ENCODE results near the gene ATRX. TPM values are rescaled to one million over a fixed set of nuclear protein-coding genes. Genes with fewer than 3 reads are reported as not detected.
"Not testable (repeated sequence)": the region's sequence is repeated elsewhere in the genome, so short reads cannot be mapped to it uniquely, and the experiment has no call there.

Gene ATRX
- total RNA-seq, 2 donors from 2014 or later: 89.2 to 94.2 TPM

DNA sequence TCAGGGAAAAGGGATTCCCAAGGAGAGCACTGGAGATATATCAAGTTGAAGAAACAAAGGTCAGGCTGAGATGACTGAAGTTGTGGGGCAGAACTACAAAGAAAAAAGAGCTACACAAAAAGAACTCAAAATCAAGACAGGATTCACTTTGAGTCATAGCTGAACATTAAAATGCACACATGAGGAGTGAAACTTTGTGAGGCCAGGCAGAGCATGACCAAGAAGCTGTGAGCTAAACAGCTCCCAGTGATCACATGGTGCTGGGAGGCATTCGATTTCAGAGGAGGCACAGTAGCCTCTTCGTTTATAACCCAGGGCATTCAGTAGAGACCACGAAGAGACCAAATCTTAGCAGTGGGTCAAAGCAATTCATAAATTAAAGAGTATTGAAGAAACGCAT, 145.3 kb downstream of the ATRX start:
- DNase-seq (ENCODE audit: low spot score): no peak
- intact Hi-C loops (cut with DNase I): no loop called here

DNA sequence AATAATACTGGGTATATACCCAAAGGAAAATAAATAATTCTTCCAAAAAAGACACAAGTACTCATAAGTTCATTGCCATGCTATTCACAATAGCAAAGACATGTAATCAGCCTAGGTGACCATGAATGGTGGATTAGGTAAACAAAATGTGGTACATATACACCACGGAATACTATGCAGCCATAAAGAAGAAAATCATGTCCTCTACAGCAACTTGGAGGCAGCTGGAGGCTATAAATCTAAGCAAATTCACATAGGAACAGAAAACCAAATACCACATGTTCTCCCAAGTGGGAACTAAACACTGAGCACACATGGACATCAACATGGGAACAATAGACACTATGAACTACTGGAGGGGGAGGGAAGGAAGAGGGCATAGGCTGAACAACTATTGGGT, 146.2 kb downstream of the ATRX start:
- intact Hi-C loops (cut with DNase I): no loop called here
- DNase-seq (ENCODE audit: low spot score): no peak

DNA sequence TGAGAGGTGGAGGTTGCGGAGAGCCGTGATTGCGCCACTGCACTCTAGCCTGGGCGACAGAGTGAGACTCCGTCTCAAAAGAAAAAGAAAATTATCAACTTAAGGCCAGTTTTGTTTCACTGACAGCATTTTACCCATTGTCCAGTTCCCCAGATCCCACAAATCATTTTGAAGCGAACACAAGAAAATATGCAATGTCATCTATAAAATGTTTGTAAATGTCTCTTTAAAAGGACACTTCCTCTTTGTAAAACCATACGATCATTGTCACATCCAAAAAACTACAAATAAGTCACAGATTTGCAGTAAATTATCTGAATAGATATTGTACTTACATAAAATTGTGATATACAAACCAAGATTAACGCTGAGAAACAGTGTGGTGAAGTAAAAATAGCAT, 147.6 kb downstream of the ATRX start:
- no peak for DNase-seq (ENCODE audit: low spot score)
- intact Hi-C loops (cut with DNase I): no loop called here

DNA sequence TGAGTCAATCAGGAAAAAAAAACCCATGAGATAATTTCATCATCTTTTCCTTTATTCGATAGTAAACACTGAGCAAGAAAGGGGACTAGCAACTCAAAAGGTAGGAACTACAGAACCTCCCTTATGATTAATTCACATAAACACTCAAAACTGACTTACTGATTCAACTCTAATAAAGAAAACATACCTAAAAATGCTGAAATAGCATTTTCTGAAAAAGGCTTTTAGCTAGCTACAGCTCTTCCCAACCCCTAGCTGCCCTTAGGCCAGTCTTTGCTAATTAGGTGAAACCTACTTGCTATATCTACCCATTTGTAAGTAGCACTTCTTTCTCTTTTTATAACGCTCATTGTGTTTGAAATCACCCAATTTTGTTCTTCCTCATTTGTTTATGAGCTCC, 150.6 kb downstream of the ATRX start:
- intact Hi-C loops (cut with DNase I): no loop called here
- no peak for DNase-seq (ENCODE audit: low spot score)

DNA sequence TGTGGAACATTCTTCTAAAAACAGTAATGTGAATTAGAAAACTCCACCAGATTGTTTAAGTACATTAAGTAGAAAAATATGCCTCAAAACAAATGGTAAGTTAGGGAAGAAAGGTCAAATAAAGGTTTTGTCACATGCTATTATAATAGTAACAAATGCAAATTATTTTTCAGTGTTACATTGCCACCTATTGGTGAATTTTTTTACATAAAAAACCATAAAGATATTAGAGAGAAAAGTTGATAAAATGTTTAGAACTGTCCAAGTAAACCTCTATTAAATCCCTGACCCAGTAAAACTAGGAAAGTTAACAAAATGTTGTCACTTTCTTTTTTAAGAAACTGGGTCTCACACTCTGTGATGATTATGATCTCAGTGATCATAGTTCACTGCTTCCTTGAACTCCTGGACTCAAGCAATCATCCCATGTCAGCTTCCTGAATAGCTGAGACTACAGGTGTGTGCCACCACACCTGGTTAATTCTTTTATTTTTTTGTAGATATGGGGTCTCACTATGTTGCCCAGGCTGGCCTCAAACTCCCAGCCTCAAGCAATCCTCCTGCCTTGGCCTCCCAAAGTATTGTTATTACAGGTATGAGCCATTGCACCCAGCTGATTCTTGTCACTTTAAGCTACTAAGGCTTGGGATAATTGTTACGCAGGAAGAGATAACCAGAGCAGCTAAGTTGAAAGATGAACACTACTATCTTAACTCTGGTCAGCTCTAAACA, 157.6 kb downstream of the ATRX start:
- DNase-seq (ENCODE audit: low spot score): no peak

DNA sequence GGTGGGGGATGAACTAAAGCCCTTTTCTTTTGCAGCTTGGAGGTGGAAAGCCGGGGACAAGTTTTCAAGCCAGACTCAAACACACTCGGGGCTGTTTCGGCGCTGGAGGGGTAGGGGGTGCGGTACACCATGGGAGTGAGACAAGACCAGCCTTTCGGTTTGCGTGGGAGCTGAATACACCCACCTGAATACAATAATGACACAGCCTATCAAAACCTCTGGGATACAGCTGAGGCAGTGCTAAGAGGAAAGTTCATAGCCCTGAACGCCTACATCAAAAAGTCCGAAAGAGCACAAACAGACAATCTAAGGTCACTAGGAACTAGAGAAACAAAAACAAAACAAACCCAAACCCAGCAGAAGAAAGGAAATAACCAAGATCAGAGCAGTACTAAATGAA, 163.3 kb downstream of the ATRX start:
- intact Hi-C loops (cut with DNase I): loop anchor here in 1 of 2 donors (10.0 kb wide), 1 partner anchor 348 kb away; no protein-coding TSS in a partner anchor
- no peak for DNase-seq (ENCODE audit: low spot score)

More for the DNA sequence above, 157.6 kb downstream of the ATRX start:
- intact Hi-C loops (cut with DNase I): loop anchor here in 1 of 2 donors (10.0 kb wide), 1 partner anchor 354 kb away; no protein-coding TSS in a partner anchor

DNA sequence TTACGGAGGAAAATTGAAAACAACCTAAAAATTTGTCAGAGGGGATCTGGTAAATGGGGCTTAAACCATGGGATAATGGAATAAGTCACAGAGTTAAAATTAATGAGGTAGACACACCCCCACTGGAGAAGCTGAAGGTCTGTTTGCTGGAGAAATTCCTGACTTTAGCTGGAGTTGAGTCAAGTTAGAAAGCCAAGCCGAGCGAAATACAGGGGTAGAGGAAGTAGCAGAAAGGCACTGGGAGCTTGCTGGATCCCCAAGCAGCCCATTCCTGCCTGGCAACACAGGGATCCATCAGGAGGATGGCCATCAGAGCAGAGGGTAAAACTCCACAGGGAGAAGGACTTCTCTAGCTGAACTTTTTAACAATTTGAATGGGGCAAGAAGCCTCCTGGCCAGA, 163.8 kb downstream of the ATRX start:
- DNase-seq (ENCODE audit: low spot score): no peak
- intact Hi-C loops (cut with DNase I): loop anchor here in 1 of 2 donors (10.0 kb wide), 1 partner anchor 347 kb away; no protein-coding TSS in a partner anchor

DNA sequence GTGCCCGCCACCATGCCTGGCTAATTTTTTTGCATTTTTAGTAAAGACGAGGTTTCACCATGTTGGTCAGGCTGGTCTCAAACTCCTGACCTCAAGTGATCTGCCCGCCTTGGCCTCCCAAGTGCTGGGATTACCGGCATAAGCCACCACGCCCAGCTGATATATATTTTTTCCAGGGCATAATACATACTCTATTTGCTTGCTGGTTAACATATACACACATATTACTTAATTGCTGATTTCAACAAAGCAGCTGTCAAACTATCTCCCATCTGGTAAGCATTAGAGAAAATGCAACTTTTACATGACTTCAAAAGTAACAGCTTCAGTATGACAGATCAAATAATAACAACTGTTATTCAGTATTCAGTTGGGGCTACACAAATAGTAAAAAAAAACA, 164.6 kb downstream of the ATRX start:
- intact Hi-C loops (cut with DNase I): loop anchor here in 1 of 2 donors (10.0 kb wide), 1 partner anchor 347 kb away; no protein-coding TSS in a partner anchor
- DNase-seq (ENCODE audit: low spot score): not testable (repeated sequence)

DNA sequence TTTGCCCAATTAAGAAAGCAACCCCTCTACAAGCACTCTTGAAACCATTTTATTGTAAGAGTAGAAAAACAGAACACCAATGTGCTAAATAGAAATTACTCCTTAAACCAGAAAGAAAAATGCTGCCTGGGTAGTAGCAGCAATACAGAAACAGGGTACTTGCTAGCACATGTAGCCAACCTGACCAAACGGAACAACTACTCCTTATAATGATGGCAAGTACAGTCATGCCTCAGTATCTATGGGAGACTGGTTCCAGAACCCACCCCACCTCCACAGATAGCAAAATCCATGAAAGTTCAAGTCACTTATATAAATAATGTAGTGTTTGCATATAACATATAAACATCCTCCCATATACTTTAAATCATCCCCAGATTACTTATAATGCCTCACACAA, 168.8 kb downstream of the ATRX start:
- DNase-seq (ENCODE audit: low spot score): no peak
- intact Hi-C loops (cut with DNase I): no loop called here

DNA sequence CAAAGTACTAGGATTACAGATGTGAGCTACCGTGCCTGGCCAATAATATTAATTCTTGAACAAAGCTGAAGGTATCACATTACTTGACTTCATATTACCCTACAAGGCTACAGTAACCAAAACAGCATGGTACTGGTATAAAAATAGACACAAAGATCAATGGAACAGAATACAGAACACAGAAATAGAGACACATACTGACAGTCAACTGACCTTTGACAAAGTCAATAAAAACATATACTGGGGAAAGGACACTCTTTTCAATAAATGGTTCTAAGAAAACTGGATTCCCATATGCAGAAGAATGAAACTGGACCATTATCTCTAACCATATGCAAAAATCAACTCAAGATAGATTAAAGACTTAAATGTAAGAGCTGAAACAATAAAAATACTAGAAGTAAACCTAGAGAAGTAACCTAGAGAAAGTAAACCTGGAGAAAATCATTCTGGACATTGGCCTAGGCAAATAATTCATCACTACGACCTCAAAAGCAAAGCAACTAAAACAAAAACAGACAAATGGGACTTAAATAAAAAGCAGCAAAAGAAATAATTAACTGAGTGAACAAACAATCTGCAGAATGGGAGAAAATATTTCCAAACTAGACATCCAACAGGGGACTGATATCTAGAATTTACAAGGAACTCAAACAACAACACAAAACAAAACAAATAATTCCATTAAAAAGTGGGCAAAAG, 182.2 kb downstream of the ATRX start:
- DNase-seq (ENCODE audit: low spot score): no peak
- intact Hi-C loops (cut with DNase I): no loop called here

DNA sequence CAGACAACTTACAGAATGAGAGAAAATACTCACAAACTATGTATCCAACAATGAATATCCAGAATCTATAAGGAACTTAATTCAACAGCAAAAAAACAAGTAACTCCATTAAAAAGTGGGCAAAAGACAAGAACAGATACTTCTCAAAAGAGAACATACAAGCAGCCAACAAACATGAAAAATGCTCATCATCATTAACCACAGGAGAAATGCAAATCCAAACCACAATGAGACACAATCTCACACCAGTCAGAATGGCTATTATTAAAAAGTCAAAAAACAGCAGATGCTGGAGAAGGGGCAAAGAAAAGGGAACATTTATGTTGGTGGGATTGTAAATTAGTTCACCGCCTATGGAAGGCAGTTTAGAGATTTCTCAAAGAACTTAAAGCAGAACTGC, 188.5 kb downstream of the ATRX start:
- intact Hi-C loops (cut with DNase I): no loop called here
- no peak for DNase-seq (ENCODE audit: low spot score)

DNA sequence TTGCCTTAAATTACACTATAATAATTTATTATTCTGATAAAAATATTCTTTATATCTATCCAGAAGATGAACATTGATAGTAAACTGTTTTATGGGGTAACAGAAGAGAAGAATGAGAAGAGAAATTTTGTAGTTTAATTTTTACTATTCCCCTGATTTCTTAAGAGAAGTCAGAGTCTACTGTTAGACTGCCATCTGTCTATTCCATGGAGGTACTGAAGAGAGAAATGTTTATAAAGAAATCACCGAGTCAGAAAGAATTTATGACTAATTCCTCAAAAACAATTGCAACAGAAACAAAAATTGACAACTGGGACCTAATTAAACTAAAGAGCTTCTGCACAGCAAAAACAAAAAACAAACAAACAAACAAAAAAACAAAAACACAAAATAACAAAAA, 188.9 kb downstream of the ATRX start:
- intact Hi-C loops (cut with DNase I): no loop called here
- no peak for DNase-seq (ENCODE audit: low spot score)

DNA sequence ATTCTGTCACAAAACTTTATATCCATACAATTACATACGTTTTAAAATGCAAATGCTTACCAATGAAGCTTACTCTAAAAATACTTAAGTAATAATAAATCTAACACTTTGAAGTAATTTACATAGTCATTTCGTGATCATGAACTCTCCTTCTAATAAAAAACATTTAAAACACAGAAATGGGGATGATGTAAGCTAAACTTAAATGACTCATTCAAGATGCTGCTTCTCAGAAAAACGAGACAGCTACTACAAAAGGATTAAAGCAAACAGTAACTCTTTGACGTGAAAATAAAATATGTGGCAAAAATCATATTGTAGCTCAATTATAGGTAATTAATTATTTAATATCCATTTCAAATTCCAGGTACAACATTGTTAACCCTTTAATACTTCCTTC, 190.2 kb downstream of the ATRX start:
- intact Hi-C loops (cut with DNase I): no loop called here
- DNase-seq (ENCODE audit: low spot score): no peak

DNA sequence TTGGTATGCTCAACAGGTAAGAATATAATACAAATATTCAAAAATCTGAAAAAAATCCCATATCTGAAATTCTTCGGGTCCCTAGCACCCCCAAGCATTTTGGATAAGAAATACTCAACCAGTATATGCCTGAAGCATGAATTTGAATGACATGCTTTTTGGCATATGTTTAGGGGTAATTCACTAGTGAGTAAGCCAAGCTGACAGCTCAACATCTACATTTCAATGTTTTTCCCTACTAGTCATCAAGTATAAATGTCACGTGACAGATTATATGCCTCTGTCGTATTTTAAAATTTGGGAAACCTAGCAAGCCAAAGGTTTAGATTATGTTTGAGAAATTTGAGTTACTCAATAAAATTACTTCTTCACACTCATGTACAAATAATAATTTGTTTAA, 213.7 kb downstream of the ATRX start:
- intact Hi-C loops (cut with DNase I): no loop called here
- DNase-seq (ENCODE audit: low spot score): no peak

DNA sequence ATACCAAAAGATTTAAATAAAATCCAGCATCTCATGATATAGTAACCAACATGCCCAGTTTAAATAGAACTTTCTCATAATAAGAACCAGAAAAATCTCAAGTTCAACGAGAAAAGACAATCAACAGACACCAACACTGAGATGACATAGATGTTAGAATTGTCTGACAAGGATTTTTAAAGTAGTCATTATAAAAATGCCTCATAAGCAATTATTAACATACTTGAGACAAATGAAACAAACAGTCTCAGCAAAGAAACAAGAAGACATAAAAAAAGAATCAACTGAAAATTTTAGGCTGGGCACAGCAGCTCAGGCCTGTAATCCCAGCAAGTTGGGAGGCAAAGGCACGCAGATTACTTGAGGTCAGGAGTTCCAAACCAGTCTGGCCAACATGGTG, 220.7 kb downstream of the ATRX start:
- DNase-seq (ENCODE audit: low spot score): no peak

DNA sequence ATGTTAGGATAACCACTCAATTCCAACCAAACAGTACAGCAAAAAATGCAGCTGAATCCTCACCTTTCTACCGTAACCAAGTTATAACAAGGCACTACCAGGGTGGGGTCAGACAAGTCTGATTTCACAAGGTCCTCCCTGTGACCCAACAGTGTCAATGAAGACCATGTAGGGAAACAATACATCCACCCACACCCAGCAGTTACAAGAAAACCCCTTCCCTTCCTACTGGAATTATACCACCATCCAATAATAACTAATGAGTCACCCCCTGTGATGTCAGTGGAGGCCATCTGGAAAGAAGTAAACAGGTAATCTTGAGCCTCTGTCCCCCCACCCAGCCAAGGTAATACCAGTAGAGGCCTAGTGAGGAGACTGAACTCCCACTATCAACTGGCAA, 221.2 kb downstream of the ATRX start:
- intact Hi-C loops (cut with DNase I): no loop called here
- no peak for DNase-seq (ENCODE audit: low spot score)

More for the DNA sequence above, 220.7 kb downstream of the ATRX start:
- intact Hi-C loops (cut with DNase I): no loop called here

DNA sequence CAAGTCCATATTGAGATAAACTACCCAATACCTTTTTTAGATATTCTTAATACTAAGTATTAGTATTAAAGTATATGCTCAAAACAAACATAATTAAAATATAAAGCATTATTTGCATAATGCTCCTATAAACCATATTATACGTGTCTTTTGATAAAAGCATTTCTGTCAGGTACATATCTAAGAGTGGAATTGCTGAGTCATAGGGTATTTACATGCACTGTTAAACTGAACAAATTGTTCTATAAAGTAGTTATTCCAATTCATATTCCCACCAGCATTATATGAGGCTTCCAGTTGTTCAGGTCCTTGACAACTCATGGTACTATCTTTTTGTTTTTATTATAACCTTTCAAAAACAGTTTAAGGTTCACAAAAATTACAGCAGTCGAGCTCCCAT, 224.6 kb downstream of the ATRX start:
- intact Hi-C loops (cut with DNase I): no loop called here

DNA sequence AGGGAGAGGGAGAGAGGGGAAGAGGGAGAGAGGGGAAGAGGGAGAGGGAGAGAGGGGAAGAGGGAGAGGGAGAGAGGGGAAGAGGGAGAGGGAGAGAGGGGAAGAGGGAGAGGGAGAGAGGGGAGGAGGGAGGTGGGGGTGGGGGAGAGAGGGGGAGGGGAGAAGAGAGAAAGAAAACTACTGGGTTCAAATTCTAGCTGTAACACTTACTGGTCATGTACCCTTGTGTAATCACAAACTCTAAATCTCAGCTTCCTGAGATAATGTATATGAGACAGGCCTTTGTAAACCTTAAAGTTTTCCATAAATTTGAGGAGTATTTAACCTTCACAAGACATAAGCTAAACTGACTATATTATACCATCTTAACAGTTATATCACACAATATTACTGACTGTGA, 229.7 kb downstream of the ATRX start:
- no peak for DNase-seq (ENCODE audit: low spot score)
- intact Hi-C loops (cut with DNase I): no loop called here

More for the DNA sequence above, 224.6 kb downstream of the ATRX start:
- DNase-seq (ENCODE audit: low spot score): no peak

DNA sequence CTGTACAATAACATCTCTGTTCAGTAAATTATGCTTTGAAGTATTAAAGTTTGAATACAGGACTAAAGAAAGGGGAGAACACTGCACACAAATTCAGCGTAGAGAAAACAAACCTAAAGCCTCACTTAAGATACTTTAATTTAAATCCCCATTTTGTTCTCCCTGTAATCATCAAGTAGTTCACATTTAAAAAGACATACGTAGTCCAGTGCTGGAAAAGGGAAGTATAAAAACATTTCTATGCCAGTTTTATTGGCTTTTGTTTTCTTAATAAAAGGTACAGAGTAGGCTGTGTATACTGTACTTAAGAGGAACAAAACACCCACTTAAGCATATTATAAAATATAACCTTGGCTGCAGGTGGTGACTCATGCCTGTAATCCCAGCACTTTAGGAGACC, 237.3 kb downstream of the ATRX start:
- intact Hi-C loops (cut with DNase I): no loop called here
- no peak for DNase-seq (ENCODE audit: low spot score)

DNA sequence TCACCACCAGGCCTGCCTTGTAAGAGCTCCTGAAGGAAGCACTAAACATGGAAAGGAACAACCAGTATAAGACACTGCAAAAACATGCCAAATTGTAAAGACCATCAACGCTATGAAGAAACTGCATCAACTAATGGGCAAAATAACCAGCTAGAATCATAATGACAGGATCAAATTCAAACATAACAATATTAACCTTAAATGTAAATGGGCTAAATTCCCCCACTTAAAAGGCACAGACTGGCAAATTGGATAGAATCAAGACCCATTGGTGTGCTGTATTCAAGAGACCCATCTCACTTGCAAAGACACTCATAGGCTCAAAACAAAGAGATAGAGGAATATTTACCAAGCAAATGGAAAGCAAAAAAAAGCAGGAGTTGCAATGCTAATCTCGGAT, 246.2 kb downstream of the ATRX start:
- intact Hi-C loops (cut with DNase I); DNase-seq (ENCODE audit: low spot score): not testable (repeated sequence)

DNA sequence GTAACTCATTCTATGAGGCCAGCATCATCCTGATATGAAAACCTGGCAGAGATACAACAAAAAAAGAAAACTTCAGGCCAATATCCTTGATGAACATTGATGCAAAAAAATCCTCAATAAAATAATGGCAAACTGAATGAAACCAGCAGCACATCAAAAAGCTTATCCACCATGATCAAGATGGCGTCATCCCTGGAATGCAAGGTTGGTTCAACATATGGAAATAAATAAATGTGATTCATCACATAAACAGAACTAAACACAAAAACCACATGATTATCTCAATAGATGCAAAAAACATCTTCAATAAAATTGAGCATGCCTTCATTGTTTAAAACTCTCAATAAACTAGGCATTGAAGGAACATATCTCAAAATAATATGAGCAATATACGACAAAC, 254.8 kb downstream of the ATRX start:
- intact Hi-C loops (cut with DNase I); DNase-seq (ENCODE audit: low spot score): not testable (repeated sequence)

Data from posterior vena cava (tissue), 2 donors.